Midbrain (tissue), 1 donor: ENCODE results near the gene TARBP1.
A peak's percentile ranks its signal among the peaks of the same experiment; 100 is the strongest.
"Not testable (repeated sequence)": the region's sequence is repeated elsewhere in the genome, so short reads cannot be mapped to it uniquely, and the experiment has no call there.

Experiments
- DNase-seq: peaks from one replicate; lab custom pipeline; 2025; lab: John Stamatoyannopoulos, UW

The TARBP1 gene

DNA sequence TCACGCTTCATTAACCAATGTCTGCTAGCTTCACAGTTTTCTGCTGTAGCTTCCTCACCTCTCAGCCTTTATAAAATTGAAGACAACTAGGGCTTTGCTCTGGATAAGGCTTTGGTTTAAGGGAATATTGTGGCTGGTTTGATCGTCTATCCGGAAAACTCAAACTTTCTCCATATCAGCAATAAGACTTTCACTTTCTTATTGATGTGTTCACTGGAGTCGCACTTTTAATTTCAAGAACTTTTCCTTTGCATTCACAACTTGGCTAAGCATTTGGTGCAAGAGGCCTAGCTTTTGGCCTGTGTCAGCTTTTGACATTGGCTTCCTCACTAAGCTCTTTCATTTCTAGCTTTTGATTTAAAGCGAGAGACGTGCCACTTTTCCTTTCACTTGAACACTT lies 92.9 kb downstream of the TARBP1 start:
- DNase-seq, result no peak

DNA sequence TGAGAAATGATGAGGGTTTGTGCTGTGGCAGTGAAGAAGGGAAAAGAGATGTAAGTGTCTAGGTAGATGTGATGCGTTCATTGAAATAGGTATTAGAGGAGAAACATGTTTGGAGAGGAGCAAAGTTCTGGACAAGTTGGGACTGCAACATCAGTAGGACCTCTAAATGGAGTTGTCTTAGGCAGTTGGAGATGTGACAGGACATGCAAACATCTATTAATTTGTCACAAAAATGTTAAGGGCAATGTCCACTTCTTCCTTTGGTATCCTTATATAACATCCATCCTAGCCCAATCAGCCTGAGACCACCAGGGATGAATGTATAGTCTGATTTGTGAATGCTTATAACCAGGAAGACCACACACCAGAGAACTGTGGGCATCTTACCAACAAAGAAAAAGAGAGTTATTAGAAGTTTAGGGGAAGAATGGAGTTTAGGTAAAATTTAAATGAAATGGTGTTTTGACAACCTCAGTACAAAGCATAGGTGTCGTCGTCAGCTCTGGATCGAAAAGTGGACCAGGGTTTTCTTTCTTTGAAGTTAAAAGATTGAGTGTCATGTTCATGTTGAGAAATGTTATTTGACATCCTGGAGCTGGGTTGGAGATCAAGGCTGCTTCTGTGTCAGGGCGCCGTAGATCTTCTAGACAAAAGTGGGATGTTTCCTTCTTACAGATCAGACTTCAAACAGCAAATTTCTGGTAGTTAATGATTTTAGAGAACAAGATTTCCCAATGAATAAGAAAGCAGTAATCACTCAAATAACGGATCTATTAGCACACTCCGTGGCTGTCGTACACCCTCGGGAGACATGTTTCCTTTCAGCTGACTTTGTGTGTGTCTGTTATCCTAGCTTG lies 97.1 kb downstream of the TARBP1 start:
- DNase-seq, result no peak

DNA sequence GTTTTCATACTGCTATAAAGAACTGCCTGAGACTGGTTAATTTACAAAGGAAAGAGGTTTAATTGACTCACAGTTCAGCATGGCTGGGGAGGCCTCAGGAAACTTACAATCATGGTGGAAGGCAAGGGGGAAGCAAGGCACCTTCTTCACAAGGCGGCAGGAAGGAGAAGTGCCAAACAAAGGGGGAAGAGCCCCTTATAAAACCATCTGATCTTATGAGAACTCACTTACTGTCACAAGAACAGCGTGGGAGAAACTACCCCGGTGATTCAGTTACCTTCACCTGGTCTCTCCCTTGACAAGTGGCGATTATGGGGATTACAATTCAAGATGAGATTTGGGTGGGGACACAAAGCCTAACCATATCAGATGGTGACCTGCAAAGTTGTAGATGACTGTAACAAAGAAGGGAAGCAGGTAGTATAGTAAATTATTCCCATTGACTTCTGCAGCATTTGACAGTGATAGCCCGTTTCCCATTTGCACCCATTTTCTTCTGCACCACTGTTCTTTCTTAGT lies 99.3 kb downstream of the TARBP1 start:
- DNase-seq, result not testable (repeated sequence)

DNA sequence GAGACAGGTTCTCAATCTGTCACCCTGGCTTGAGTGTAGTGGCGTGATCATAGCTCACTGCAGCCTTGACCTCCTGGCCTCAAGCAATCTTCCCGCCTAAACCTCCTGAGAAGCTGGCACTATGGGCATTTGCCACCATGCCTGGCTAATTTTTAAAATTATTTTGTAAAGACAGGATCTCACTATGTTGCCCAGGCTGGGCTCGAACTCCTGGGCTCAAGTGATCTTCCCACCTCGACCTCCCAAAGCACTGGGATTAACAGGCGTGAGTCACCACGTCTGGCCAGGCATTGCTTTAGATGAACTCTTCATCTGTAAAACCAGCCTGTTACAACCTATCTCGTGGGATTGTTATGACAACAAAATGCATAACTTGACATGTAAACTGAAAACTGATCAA lies 103.3 kb downstream of the TARBP1 start:
- DNase-seq, result no peak

DNA sequence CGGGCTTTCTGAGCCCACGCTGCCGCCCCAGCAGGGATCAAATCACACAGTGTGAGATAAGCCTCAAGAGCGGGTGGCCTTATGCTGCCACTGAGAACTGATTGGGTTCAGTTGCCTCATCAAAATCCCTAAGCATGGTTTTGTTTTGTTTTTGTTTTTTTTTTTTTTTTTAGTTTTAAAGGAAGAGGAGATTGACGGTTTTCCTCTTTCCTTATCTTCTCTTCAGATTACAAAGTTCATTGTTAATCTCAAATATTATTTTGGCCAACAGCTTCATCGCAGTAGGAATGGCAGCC lies 105.1 kb downstream of the TARBP1 start:
- DNase-seq, result no peak

DNA sequence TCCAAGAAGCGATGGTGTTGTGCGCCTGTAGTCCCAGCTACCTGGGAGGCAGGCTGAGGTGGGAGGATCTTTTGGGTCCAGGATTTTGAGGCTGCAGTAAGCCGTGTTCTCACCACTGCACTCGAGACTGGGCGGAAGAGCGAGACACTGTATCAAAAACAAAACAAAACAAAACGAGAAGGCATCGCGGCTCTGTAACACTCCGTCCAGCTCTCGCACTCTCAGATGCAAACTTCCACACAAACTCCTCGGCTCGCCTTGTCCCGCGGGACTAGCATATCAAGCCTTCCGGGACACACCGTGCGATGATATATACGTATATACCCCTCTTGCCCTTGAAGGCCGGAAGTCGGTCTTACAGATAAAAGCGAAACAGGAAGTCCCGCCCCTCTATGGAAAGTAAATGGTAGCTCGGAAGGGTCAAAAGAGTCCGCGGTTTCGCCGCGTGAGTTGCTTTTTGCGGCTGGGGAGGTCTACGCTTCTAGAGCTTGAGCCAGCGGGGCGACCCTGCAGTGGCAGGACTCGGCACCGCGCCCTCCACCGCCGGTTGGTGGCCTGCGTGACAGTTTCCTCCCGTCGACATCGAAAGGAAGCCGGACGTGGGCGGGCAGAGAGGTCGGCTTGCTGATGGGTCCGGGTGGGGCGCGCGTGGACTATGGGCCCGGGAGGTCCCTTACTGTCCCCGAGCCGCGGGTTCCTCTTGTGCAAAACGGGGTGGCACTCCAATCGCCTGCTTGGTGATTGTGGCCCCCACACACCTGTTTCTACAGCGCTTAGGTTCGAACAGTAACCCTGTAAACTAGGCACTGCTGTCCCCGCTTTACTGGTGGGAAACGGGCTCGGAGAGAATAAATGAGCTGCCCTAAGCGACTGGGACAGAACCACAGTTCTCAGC lies 105.7 kb downstream of the TARBP1 start, which contains the start of gene COA6:
TSS of gene COA6 (plus strand) at position 393 of the 895 bp plus-strand sequence. CDS start at position 404, 11 bp downstream.
- peak; percentile 93 for DNase-seq

DNA sequence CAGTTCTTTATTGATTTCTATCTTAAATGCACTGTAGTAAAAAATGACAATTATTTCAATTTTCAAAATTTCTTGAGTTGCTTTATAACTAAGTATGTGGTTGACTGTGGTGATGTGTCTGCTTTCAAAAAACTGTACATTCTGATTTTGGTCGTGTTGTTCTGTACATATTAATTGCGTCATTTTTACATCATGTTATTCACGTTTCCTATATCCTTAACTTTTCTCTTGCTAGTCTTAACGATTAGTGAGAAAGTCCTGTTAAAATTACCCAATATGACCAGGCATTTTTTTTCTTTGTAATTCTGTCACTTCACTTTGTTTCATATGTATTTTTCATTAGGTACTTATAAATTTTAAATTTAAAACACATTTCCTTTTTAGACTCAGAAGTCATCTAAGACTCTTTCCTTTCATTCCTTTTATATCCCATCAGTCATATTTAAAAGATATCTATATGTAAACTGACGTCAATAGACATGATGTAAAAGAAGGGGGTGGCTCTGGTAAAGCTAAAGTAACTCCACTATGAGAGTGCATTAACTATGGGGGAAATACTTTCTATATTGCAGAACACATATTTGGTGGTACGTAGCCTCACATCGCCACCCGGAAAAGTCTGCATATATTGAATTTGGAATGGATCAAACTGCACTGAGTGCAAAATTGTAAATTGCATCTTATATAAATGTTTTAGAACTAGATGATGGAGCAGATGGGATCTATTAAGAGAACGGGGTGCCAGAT lies 106.8 kb downstream of the TARBP1 start:
- no peak for DNase-seq

DNA sequence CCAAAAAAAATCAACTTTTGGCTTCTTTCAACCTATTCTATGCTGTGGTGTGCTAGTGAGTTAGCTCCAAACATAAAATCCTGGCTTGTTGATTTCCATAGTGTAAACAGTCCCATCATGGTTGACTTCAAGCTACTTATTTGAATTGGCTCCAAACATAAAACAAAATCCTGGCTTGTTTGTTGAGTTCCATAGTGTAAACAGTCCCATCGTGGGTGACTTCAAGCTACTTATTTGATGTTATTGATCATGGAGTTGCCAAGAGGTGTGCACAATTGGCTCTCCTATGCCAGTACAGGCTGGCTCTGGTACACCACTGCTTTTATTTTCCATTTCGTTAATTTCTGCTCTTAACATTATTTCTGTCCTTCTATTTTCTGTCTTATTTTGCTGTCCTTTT lies 107.6 kb downstream of the TARBP1 start:
- no peak for DNase-seq

DNA sequence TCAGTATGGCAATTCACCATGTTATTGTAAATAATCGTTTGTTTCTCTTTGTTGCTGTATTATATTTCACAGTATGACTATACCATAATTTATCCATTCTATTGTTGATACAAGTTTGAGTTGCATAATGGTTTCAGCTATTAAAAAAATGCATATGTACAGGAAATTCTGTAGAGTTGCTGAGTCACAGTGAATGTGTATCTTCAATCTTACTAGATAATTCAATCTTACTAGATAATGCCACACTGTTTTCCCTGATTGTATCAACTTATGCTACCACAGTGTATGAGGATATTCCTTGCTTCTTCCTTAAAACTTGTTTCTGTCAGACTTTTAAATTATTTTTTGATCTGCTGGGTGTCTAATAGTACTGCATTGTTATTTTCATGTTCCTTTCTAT lies 109.2 kb downstream of the TARBP1 start:
- no peak for DNase-seq

DNA sequence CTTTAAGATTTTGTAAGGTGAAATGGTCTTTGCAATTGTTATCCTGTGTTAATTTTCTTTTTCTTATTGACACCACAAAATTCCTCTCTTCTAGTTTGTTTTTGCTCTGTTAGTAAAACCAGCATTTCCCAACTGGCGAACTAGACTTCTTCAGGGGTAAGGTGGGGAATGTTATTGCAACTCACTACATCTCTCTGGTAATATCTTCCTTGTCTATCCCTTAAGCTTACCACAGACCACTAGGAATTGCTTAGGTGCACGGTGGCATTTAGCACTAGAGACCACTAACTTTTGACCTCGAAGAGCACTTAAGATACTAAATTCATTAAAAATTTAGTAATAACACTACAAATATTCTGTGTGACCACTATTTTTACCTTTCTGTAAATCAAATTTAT lies 109.9 kb downstream of the TARBP1 start:
- no peak for DNase-seq

DNA sequence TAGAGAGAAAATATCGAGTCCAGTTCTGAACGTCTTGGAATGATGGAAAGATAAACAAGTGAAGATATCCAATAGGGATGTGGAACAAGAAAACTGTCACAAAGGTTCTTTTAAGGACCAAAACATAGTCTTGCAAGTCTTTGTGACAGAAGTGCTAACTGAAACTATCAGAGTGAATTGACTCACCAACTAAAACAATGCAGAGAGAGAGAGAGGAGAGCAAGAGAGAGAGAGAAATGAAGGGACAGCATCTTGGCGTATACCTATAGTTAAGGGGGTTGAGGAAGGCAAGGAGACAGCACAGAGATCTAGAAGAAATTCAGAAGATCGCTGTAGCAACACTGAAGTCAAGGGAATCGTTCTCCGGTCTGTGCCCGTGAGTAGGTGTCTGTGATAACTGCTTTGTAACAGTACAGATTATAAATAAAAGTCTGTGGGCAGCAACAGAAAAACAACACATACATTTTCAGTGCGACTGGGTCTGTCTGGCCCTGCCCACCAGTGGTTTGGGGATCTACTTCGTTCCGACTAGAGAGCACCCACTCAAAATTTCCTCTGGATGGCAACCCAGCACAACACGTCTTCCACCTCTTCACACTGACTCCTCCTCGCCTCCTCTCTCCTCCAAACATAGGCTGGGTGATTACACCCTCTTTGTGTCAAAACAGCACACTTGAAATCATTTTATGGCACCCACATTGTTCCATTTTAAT lies 110.5 kb downstream of the TARBP1 start:
- no peak for DNase-seq

DNA sequence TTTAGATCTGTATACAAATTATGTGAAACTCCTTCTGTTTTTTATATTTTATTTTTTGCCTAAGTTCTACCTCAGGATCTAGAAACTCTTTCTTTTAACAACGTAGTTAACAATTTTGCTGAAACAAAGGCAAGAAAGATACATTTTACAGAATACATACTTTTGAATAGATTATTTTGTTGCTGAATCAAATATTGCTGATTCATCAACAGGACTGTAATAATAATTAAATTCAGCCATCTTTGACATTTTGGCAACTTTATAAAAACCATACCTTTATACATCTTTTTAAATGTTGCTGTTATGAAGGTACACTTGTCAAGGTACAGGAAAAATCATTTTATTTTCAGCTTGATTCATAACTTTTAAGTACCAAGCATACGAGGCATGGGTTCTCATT lies 116.4 kb downstream of the TARBP1 start:
- DNase-seq, result no peak

DNA sequence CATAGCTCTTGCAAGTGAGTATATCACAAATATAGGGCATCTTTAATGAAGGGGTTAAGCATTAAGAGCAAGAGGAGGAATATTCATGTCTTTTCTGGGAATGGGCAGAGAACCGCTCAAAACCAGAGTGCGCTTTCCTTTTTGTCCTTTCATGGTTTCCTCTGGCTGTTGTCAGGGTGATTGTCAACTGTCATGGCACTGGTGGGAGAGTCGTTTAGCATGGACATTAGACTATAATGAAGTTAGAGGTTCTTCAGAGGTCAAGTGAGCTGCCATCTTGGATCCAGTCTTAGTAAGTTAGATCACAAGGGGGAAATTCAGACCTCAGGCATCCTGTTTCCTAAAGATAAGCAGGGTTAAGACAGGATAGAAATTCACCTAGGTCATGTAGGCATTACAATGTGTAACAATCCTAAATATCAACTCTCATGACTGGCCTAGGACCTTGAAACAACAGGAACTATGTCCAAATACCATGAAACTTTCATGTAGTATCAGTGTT lies 117.8 kb downstream of the TARBP1 start:
- DNase-seq, result no peak

DNA sequence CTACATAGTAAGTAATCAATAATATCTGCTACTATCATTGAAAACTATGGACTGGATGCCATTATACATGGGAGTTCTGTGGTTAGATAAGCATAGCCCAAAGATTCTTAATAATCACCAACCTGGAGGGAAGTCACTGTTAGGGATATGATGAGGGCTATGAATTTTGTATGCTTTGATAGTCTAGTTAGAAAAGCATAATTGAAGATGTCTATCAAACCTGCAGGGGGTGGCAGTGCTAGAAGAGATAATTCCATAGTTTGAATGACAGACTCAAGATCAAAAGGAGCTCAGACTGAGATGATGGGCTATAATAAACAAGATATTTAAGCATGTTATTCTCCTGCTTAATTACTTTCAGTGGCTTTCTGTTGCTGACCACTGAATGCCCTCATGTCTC lies 121.1 kb downstream of the TARBP1 start:
- no peak for DNase-seq

DNA sequence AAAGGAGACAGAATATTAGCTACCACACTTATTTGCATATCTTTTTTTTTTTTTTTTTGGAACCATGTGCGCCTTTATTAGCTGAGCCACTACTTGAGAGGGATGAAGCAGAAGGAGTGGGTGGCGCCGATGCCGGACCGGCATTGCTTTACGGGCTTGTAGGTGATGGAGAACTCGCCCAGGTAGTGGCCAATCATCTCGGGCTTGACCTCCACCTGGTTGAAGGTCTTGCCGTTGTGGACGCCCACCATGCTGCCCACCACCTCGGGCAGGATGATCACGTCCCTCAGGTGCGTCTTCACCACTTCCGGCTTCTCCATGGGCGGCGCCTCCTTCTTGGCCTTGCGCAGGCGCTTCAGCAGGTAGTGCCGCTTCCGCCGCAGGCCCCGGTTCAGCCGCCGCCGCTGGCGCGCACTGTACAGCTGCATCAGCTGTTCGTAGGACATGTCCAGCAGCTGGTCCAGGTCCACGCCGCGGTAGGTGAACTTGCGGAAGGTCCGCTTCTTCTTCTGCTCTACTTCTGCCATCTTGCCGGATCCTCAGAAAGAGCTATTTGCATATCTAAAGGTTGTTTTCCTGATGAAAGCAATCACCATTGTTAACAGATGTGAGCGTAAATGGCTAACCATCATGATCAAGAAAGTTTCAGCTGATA lies 122.2 kb downstream of the TARBP1 start:
- DNase-seq, result not testable (repeated sequence)

DNA sequence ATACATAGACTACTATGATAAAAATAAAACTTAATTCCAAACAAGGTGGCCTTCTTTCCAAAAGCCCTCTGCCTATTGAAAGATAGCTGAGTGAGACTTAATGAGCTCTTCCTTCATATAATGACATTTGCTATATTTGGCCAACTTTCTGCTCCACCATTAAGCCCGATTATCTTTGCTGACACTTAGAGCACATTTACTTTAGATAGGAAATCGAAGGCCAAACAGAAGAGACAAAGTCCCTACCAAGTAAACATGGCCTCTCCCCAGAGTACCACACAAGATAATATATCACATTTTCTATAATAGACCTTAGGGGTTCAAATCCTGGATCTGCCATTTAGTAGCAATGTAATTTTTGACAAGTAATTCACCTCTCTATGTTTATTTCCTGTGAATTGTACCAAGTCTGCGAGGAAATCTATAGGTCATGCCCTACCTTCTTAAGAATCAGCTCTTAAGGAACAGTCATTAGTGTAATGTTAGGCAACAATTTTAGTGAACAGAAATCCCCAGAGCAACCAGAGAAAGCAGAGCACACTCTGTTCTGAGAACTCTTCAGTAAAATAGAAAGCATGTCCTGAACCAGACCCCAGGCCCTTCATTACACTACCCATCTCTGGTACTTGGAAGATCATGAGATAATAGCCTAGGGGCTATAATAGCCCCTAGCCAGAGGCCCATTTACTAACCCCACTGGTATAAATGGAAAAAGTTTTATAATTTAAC lies 123.0 kb downstream of the TARBP1 start:
- no peak for DNase-seq

DNA sequence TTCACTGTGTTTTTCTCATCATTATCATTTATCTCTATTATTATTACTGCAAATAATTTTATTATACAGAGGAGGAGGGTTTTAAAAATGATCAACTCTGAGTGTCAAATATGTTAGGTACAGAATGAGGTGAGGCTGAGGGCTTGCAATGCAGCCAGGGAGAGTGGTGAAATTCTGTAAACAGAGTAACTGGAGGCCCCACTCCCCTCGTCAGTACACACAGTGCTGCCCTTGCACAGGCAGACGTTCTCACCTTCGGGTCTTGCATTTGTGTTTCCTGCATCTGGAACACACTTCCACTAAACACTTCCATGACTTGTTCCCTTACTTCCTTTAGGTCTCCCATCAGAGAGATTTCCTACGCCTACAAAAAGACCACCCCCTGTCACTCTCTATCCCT lies 130.0 kb downstream of the TARBP1 start:
- no peak for DNase-seq

DNA sequence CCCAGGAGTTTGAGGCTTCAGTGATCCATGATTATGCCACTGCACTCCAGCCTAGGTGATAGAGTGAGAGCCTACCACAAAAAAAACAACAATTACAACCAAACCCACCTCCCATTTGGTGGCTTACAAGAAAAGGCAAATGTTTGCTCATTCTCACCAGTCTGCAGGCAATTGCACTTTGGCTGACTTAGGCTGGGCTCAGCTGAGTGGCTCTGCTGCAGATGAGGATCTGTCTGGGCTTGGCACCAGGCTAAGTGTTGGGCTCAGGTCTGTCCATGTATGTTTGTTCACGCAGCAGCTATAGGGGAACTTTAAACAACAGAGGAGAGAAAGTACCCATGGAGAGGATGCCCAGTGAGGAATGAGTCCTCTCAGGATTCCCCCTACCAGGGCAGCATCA lies 133.7 kb downstream of the TARBP1 start:
- DNase-seq, result no peak

DNA sequence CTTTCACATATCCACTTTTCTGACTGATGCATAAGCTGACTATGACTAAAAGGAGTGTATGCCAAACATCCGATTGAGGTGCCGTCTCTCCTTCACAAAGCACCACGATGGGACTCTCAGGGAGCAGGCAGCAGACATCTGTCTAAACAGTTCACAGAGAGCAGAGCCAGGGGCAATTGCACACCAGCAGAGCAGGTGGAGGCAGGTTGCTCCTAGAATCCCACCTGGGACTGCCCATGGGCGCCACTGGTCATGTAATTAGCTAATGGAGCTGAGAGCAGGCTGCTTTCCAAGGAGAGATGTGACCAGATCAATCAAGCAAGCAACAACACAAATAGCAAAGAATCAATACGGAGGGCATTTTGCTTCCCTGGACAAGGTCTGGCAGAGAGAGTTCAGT lies 136.2 kb downstream of the TARBP1 start:
- DNase-seq, result no peak
